ENCODE measurements around the gene SDK1.

The SDK1 gene

GRCh38 chr7:4143006-4143405 is 842.0 kb downstream of the SDK1 start:
- Histone ChIP-seq H3K27me3 (ENCODE audit: control insufficient read depth in 1 of 2, insufficient read depth in 2 of 2, low read length in 2 of 2) (no peaks in the 10 kb centered on the region), H3K4me3 (ENCODE audit: low read depth in 1 of 2, low read length in 2 of 2) (no peak overlapping the region), H3K27ac (ENCODE audit: low read depth, low read length) (no peak overlapping the region), H3K9ac (ENCODE audit: low read length) (no peak overlapping the region), H3K9me3 (ENCODE audit: low read length) (no peaks in the 10 kb centered on the region), H3K36me3 (ENCODE audit: insufficient read depth, low read length) (no peaks in the 10 kb centered on the region), H3K4me1 (ENCODE audit: insufficient read depth, low read length) (peaks cover 21% of the 10 kb centered on the region)

- Histone ChIP-seq H3K36me3 (ENCODE audit: insufficient read depth, low read length) (no peaks in the 10 kb centered on the region), H3K27ac (ENCODE audit: low read depth, low read length) (no peak overlapping the region), H3K4me1 (ENCODE audit: insufficient read depth, low read length) (peaks cover 21% of the 10 kb centered on the region), H3K9me3 (ENCODE audit: low read length) (no peaks in the 10 kb centered on the region), H3K9ac (ENCODE audit: low read length) (no peak overlapping the region), H3K4me3 (ENCODE audit: low read depth in 1 of 2, low read length in 2 of 2) (no peak overlapping the region), H3K27me3 (ENCODE audit: control insufficient read depth in 1 of 2, insufficient read depth in 2 of 2, low read length in 2 of 2) (no peaks in the 10 kb centered on the region)
Observed at GRCh38 chr7:4143511-4144171, 842.6 kb downstream of the SDK1 start.

- Histone ChIP-seq H3K9me3 (ENCODE audit: low read length) (no peaks in the 10 kb centered on the region), H3K9ac (ENCODE audit: low read length) (no peak overlapping the region), H3K4me1 (ENCODE audit: insufficient read depth, low read length) (peaks cover 21% of the 10 kb centered on the region), H3K27ac (ENCODE audit: low read depth, low read length) (peak overlapping the region; percentile 21), H3K4me3 (ENCODE audit: low read depth in 1 of 2, low read length in 2 of 2) (peak overlapping the region; percentile 34 to 59), H3K27me3 (ENCODE audit: control insufficient read depth in 1 of 2, insufficient read depth in 2 of 2, low read length in 2 of 2) (no peaks in the 10 kb centered on the region), H3K36me3 (ENCODE audit: insufficient read depth, low read length) (no peaks in the 10 kb centered on the region)
Observed at GRCh38 chr7:4144172-4144701, 843.2 kb downstream of the SDK1 start.

- peak overlapping the region; percentile 36 to 59 for H3K4me3 ChIP-seq (ENCODE audit: low read depth in 1 of 2, low read length in 2 of 2)
- H3K9ac ChIP-seq (ENCODE audit: low read length), result no peak overlapping the region
- H3K27me3 ChIP-seq (ENCODE audit: control insufficient read depth in 1 of 2, insufficient read depth in 2 of 2, low read length in 2 of 2), result no peaks in the 10 kb centered on the region
- peaks cover 21% of the 10 kb centered on the region for H3K4me1 ChIP-seq (ENCODE audit: insufficient read depth, low read length)
- no peaks in the 10 kb centered on the region for H3K9me3 ChIP-seq (ENCODE audit: low read length)
- no peaks in the 10 kb centered on the region for H3K36me3 ChIP-seq (ENCODE audit: insufficient read depth, low read length)
- peak overlapping the region; percentile 21 for H3K27ac ChIP-seq (ENCODE audit: low read depth, low read length)
Observed at GRCh38 chr7:4144811-4145510, 843.9 kb downstream of the SDK1 start.

- Histone ChIP-seq H3K36me3 (ENCODE audit: insufficient read depth, low read length) (no peaks in the 10 kb centered on the region), H3K4me1 (ENCODE audit: insufficient read depth, low read length) (peaks cover 17% of the 10 kb centered on the region), H3K4me3 (ENCODE audit: low read depth in 1 of 2, low read length in 2 of 2) (peak overlapping the region in 1 of 2 donors; percentile 59), H3K9ac (ENCODE audit: low read length) (no peak overlapping the region), H3K27me3 (ENCODE audit: control insufficient read depth in 1 of 2, insufficient read depth in 2 of 2, low read length in 2 of 2) (no peaks in the 10 kb centered on the region), H3K27ac (ENCODE audit: low read depth, low read length) (no peak overlapping the region), H3K9me3 (ENCODE audit: low read length) (no peaks in the 10 kb centered on the region)
Observed at GRCh38 chr7:4145576-4145975, 844.5 kb downstream of the SDK1 start.

- Histone ChIP-seq H3K36me3 (ENCODE audit: insufficient read depth, low read length) (no peaks in the 10 kb centered on the region), H3K4me3 (ENCODE audit: low read depth in 1 of 2, low read length in 2 of 2) (no peak overlapping the region), H3K27ac (ENCODE audit: low read depth, low read length) (no peak overlapping the region), H3K9me3 (ENCODE audit: low read length) (no peaks in the 10 kb centered on the region), H3K9ac (ENCODE audit: low read length) (no peak overlapping the region), H3K27me3 (ENCODE audit: control insufficient read depth in 1 of 2, insufficient read depth in 2 of 2, low read length in 2 of 2) (no peaks in the 10 kb centered on the region), H3K4me1 (ENCODE audit: insufficient read depth, low read length) (peaks cover 22% of the 10 kb centered on the region)
Observed at GRCh38 chr7:4147926-4148620, 847.0 kb downstream of the SDK1 start.

GRCh38 chr7:4149236-4149635 is 848.2 kb downstream of the SDK1 start:
- Histone ChIP-seq H3K9ac (ENCODE audit: low read length) (no peak overlapping the region), H3K27me3 (ENCODE audit: control insufficient read depth in 1 of 2, insufficient read depth in 2 of 2, low read length in 2 of 2) (no peaks in the 10 kb centered on the region), H3K9me3 (ENCODE audit: low read length) (no peaks in the 10 kb centered on the region), H3K27ac (ENCODE audit: low read depth, low read length) (no peak overlapping the region), H3K4me3 (ENCODE audit: low read depth in 1 of 2, low read length in 2 of 2) (no peak overlapping the region), H3K36me3 (ENCODE audit: insufficient read depth, low read length) (no peaks in the 10 kb centered on the region), H3K4me1 (ENCODE audit: insufficient read depth, low read length) (peaks cover 22% of the 10 kb centered on the region)

GRCh38 chr7:4149645-4150044 is 848.6 kb downstream of the SDK1 start:
- Histone ChIP-seq H3K27me3 (ENCODE audit: control insufficient read depth in 1 of 2, insufficient read depth in 2 of 2, low read length in 2 of 2) (no peaks in the 10 kb centered on the region), H3K9ac (ENCODE audit: low read length) (no peak overlapping the region), H3K4me1 (ENCODE audit: insufficient read depth, low read length) (peaks cover 18% of the 10 kb centered on the region), H3K36me3 (ENCODE audit: insufficient read depth, low read length) (no peaks in the 10 kb centered on the region), H3K9me3 (ENCODE audit: low read length) (no peaks in the 10 kb centered on the region), H3K27ac (ENCODE audit: low read depth, low read length) (no peak overlapping the region), H3K4me3 (ENCODE audit: low read depth in 1 of 2, low read length in 2 of 2) (no peak overlapping the region)

GRCh38 chr7:4150731-4151130 is 849.7 kb downstream of the SDK1 start:
- Histone ChIP-seq H3K27ac (ENCODE audit: low read depth, low read length) (no peak overlapping the region), H3K36me3 (ENCODE audit: insufficient read depth, low read length) (no peaks in the 10 kb centered on the region), H3K9me3 (ENCODE audit: low read length) (no peaks in the 10 kb centered on the region), H3K27me3 (ENCODE audit: control insufficient read depth in 1 of 2, insufficient read depth in 2 of 2, low read length in 2 of 2) (no peaks in the 10 kb centered on the region), H3K9ac (ENCODE audit: low read length) (no peak overlapping the region), H3K4me1 (ENCODE audit: insufficient read depth, low read length) (peaks cover 11% of the 10 kb centered on the region), H3K4me3 (ENCODE audit: low read depth in 1 of 2, low read length in 2 of 2) (no peak overlapping the region)

GRCh38 chr7:4151524-4151923 is 850.5 kb downstream of the SDK1 start:
- no peak overlapping the region for H3K27ac ChIP-seq (ENCODE audit: low read depth, low read length)
- no peak overlapping the region for H3K4me3 ChIP-seq (ENCODE audit: low read depth in 1 of 2, low read length in 2 of 2)
- no peaks in the 10 kb centered on the region for H3K27me3 ChIP-seq (ENCODE audit: control insufficient read depth in 1 of 2, insufficient read depth in 2 of 2, low read length in 2 of 2)
- peaks cover 11% of the 10 kb centered on the region for H3K4me1 ChIP-seq (ENCODE audit: insufficient read depth, low read length)
- no peak overlapping the region for H3K9ac ChIP-seq (ENCODE audit: low read length)
- H3K9me3 ChIP-seq (ENCODE audit: low read length), result no peaks in the 10 kb centered on the region
- no peaks in the 10 kb centered on the region for H3K36me3 ChIP-seq (ENCODE audit: insufficient read depth, low read length)

GRCh38 chr7:4151926-4152549 is 851.0 kb downstream of the SDK1 start:
- Histone ChIP-seq H3K9ac (ENCODE audit: low read length) (no peak overlapping the region), H3K4me3 (ENCODE audit: low read depth in 1 of 2, low read length in 2 of 2) (no peak overlapping the region), H3K9me3 (ENCODE audit: low read length) (no peaks in the 10 kb centered on the region), H3K27ac (ENCODE audit: low read depth, low read length) (no peak overlapping the region), H3K4me1 (ENCODE audit: insufficient read depth, low read length) (peaks cover 11% of the 10 kb centered on the region), H3K27me3 (ENCODE audit: control insufficient read depth in 1 of 2, insufficient read depth in 2 of 2, low read length in 2 of 2) (no peaks in the 10 kb centered on the region), H3K36me3 (ENCODE audit: insufficient read depth, low read length) (no peaks in the 10 kb centered on the region)

All from muscle layer of colon (tissue), 2 donors.